ACC112 (cell line): Measurements from ENCODE around the gene CPVL.

ENCODE experiments used
- H2AFZ ChIP-seq: fragments of 200-600 bp; sonication (generic); one replicate; pipeline ENCODE4 v1.6.0; 2017; ENCODE audit warnings: antibody characterized with exemption, low read length; ENCODE audit not compliant: unreplicated experiment
- H3K27ac ChIP-seq: fragments of 200-600 bp; sonication (generic); 2 replicates; pipeline ENCODE4 v1.5.1; 2014; ENCODE audit warnings: low read depth, mild to moderate bottlenecking, antibody characterized with exemption, low read length, moderate library complexity
- H3K27me3 ChIP-seq: fragments of 200-600 bp; sonication (generic); 2 replicates; pipeline ENCODE4 v1.6.1; 2014; ENCODE audit warnings: mild to moderate bottlenecking, antibody characterized with exemption, low read length, moderate library complexity, mixed read lengths; ENCODE audit not compliant: insufficient read depth
- H3K36me3 ChIP-seq: fragments of 200-600 bp; sonication (generic); 2 replicates; pipeline ENCODE4 v1.6.1; 2016; ENCODE audit warnings: mild to moderate bottlenecking, antibody characterized with exemption, low read length, moderate library complexity, mixed read lengths; ENCODE audit not compliant: insufficient read depth
- H3K4me1 ChIP-seq: fragments of 200-600 bp; sonication (generic); one replicate; pipeline ENCODE4 v1.6.1; 2016; ENCODE audit warnings: low read length, mixed read lengths; ENCODE audit not compliant: insufficient read depth, unreplicated experiment, control insufficient read depth
- H3K4me3 ChIP-seq: fragments of 200-600 bp; sonication (generic); 2 replicates; pipeline ENCODE4 v1.5.1; 2014; ENCODE audit warnings: mild to moderate bottlenecking, low read depth, low read length
- H3K79me2 ChIP-seq: fragments of 200-600 bp; sonication (generic); one replicate; pipeline ENCODE4 v1.6.0; 2016; ENCODE audit warnings: low read length; ENCODE audit not compliant: control insufficient read depth, unreplicated experiment, insufficient read depth

Gene CPVL

DNA sequence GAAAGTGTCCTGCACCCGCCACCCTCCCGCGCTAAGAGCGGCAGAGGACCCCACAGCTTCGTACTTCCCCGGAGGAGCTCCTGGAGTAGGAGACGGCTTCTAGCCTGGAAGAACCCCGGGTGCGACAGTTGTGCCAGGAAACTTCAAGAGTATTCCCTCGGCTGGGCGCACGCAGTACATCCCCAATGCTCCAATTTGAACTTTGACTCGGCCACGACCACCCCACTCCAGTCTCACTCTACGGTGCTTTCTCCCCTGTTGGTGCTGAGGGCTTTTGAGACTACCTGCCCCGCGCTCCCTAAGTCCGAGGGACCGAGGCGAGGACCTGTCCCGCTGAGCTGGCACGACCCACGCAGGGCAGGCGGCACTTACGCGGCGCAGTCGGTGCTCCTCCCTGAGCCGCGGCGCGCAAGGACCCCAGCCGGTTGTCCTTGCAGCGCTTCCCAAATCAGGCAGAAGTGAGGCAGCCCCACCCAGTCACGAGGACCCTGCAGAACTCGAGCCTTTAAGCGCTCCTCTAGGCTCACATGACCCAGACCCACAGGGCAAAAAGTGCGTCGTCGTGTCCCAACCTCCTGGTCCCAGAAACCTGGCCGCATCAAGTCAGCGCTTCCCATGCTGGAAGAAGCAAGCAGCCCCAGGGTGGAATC lies at the start of gene CPVL:
TSS of gene CPVL (minus strand) at position 481 of the 650 bp plus-strand sequence. CDS start 25,476 bp downstream, outside the sequence.
- peaks cover 28% of the 10 kb centered on the region for H3K27me3 ChIP-seq

DNA sequence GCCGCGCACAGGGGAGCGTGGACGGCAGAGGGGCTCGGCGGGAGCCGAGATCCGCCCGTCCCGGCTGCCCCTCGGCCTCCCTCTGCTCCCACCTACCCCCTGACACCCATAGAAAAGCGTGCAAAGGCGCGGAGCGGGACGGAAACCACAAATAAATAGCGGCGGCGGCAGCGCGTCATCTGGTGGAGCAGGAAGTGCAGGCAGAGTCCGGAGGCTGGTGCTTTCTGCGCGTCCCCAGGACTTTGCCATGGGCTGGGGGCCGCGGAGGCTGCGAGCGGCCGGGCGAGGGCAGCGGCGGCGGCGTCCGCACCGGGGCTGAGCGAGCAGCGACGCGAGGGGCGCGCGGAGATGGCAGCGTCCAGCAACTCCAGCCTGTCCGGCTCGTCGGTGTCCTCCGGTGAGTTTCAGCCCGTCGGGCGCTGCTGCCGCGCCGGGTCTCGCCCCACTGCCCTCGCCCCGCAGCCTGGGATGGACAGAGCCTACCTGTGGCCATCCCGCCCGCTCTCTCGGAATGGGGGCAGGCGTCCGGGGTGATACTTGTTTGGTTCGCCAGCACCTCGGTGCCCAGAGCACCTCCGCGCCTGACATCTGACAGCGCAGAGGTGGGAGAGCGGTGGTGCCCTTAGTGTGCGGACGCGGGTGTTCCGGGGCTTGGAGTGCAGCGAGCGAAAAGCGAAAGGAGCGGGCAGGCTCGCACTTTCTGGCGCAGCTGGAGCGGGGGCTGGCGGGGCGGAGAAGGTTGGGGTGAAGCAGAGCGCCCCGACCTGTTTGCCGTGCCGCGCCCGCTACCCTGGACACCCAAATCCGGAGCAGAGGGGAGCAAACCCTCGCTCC lies 48.5 kb upstream of the CPVL start, which contains the start of gene CHN2:
TSS of gene CHN2 (plus strand) at position 182 of the 834 bp plus-strand sequence.
- Histone ChIP-seq H3K4me3 (peak within 1 kb of the TSS; percentile 89), H3K27ac (no peak within 1 kb of the TSS), H3K27me3 (peaks cover 40% of the 10 kb centered on the region), H3K79me2 (no peaks in the 10 kb centered on the region), H3K4me1 (no peaks in the 10 kb centered on the region), H3K36me3 (no peaks in the 10 kb centered on the region), H2AFZ (peak within 1 kb of the TSS; percentile 76)

More for the DNA sequence above, at the start of gene CPVL:
- Histone ChIP-seq H3K4me1 (peaks cover 8% of the 10 kb centered on the region), H3K79me2 (no peaks in the 10 kb centered on the region), H3K36me3 (no peaks in the 10 kb centered on the region), H2AFZ (peak within 1 kb of the TSS; percentile 62), H3K27ac (no peak within 1 kb of the TSS), H3K4me3 (peak within 1 kb of the TSS; percentile 80)

DNA sequence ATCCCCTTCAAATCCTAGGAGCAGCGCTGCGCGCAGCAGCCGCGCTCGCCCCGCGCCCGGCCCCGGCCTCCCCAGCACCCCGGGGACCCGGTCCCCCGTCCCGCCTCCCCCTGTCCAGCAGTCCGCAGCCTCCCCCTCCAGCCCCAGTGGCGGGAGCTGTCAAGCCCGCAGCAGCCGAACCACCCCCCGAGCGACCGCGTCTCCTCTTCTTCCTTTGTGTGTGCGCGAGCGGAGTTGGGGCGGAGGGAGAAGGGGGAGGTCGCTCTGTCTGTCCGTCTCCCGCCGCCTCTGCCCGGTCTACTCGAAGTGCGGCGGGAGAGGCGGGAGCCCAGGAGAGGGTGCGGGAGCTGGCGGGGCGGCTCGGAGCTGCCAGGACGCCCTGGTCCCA lies 47.9 kb upstream of the CPVL start:
- H3K27ac ChIP-seq, result no peak overlapping the region
- peak overlapping the region; percentile 89 for H3K4me3 ChIP-seq
- no peaks in the 10 kb centered on the region for H3K4me1 ChIP-seq
- H2AFZ ChIP-seq, result peak overlapping the region; percentile 76
- peaks cover 40% of the 10 kb centered on the region for H3K27me3 ChIP-seq
- no peaks in the 10 kb centered on the region for H3K79me2 ChIP-seq
- H3K36me3 ChIP-seq, result no peaks in the 10 kb centered on the region

DNA sequence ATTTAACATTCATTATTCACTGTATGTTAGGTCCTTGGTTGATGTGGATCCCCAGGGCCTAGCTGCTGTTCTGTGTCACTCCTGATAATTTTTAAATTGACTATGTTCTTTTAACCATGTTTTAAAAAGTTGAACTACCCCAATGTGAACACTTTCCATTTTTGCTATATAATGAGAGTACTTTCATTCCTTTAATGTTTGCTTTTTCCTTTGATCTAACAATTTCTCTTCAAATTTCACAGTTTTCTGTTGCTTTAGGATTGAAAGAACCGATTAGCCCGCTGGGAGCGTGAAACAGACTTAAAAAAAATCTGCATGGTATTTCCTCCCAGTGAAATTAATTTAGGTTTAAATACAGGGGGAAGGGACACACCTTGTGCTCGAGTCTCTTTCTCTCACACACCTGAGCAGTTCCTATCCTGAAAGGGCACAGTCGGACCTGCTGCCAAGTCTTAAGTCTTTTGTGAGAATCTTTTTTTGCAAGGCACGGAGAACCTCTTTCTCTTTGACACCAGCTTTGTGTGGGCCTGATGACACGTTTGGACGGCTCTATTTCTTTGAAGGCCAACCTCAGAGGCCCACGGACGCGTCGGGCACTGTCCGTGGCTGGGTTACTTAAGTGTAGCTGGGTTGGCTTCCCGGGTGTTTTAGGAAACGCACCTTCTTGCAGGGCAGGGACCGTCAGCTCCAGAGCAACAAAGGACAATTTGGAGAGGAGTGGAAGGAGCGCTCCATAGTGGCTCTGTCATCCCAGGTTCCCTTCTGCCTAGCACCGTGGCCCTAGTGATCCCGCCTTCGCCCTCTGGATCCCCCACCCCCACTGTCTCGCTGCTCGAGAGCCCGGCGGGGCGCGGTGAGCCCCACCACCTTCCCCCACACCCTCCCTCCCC lies 47.2 kb upstream of the CPVL start:
- no peak overlapping the region for H3K27ac ChIP-seq
- no peaks in the 10 kb centered on the region for H3K36me3 ChIP-seq
- no peaks in the 10 kb centered on the region for H3K4me1 ChIP-seq
- H3K4me3 ChIP-seq, result peak overlapping the region; percentile 89; the same call in 1 of the 2 replicates
- H2AFZ ChIP-seq, result no peak overlapping the region
- H3K27me3 ChIP-seq, result peaks cover 40% of the 10 kb centered on the region
- H3K79me2 ChIP-seq, result no peaks in the 10 kb centered on the region

GRCh38 chr7:29192811-29193210 lies 46.5 kb upstream of the CPVL start:
- Histone ChIP-seq H3K36me3 (no peaks in the 10 kb centered on the region), H3K79me2 (no peaks in the 10 kb centered on the region), H3K27ac (no peak overlapping the region), H3K4me3 (no peak overlapping the region), H2AFZ (no peak overlapping the region), H3K27me3 (peaks cover 40% of the 10 kb centered on the region), H3K4me1 (no peaks in the 10 kb centered on the region)

DNA sequence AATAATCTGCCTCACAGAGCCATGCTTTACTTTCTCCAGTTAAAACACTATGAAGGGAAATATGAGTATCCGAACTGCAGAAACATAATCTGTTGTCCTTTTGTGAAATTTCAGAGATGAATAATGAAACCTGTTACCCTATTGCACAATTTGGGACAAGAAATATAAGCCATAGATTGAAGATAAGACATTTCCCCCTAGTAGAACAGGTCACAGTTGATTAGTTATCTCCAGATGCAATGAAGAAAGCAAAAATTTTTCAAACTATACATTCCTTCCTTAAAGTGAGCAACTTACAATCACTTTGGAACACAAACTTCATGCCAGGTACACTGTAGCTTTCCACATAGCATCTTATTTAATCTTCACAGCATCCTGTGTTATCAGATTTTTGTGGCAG lies 46.0 kb upstream of the CPVL start:
- Histone ChIP-seq H3K27me3 (peaks cover 40% of the 10 kb centered on the region), H3K79me2 (no peaks in the 10 kb centered on the region), H3K4me3 (no peak overlapping the region), H3K4me1 (no peaks in the 10 kb centered on the region), H3K36me3 (no peaks in the 10 kb centered on the region), H2AFZ (no peak overlapping the region), H3K27ac (no peak overlapping the region)

DNA sequence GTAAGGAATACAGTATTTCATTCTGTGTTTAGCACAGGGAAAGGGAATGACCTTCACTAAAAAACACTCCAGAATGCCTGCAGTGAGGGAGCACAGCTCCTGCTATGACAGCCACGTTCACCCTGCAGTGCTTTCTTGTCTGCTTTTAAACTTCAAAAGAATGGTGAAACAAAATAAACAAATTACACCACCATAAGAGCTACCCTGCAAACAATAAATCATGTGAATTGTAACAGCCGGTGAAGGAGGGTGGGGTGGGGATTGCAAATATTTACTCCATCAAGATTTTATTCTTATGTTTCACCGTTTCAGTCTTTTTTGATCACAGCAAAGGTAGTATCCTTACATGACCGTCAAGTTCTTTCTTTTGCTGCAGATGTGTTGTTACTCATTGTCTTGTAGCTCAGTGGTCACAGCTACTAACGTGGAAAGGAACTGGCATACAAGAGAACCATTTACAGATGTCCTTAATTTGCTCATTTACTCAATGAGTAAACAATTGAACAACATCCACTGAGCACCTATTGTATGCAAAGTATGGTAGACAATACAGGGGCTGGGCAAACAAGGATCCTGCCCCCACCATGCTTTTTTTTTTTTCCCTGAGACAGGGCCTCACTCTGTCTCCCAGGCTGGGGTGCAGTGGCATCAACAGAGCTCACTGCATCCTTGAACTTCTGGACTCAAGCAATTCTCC lies 44.2 kb upstream of the CPVL start:
- peaks cover 24% of the 10 kb centered on the region for H3K27me3 ChIP-seq
- no peaks in the 10 kb centered on the region for H3K79me2 ChIP-seq
- H3K4me3 ChIP-seq, result no peak overlapping the region
- no peaks in the 10 kb centered on the region for H3K4me1 ChIP-seq
- no peak overlapping the region for H3K27ac ChIP-seq
- no peak overlapping the region for H2AFZ ChIP-seq
- no peaks in the 10 kb centered on the region for H3K36me3 ChIP-seq

DNA sequence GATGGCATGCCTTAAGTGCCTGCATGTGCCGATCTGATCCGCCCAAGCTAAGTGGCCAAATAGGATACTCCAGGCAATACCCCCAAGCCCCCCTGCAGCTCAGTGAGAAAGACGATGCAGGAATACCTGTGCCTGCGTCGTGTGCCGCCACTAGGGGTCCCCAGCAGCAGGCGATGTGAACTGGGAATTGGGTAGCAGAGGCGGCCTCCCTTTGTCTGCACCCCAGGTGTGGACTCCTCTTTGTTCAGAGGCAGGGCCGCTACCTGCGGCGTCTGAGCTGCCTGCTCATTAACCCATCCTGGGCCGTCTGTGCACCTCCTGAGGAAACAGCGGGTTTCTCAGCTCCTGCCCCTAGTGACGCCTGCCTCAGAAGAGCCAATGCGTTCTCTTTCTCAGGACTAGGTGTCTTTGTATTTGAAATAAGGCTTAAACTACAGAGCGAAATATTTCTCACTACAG lies 43.4 kb upstream of the CPVL start:
- H2AFZ ChIP-seq, result no peak overlapping the region
- H3K36me3 ChIP-seq, result no peaks in the 10 kb centered on the region
- no peaks in the 10 kb centered on the region for H3K4me1 ChIP-seq
- H3K27ac ChIP-seq, result no peak overlapping the region
- no peaks in the 10 kb centered on the region for H3K79me2 ChIP-seq
- H3K27me3 ChIP-seq, result peaks cover 24% of the 10 kb centered on the region
- peak overlapping the region; percentile 43; the same call in 1 of the 2 replicates for H3K4me3 ChIP-seq

DNA sequence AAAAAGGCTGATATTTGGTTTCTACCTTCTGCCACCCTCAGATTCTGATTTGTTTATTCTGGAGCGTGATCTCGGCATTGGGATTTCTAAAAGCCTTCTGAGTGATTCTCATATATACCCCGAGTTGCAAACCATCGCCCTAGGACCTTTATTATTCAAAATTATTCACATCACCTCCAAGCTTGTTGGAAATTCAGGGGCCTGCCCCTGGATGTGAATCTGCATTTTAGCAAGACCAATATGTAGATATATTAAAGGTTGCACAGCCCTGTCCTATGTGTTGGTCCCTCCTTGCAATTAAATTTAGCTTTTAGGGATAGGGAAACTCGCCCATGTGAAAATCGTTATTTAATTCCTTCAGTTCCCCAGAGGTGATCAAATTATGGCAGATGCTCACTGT lies 39.3 kb upstream of the CPVL start:
- Histone ChIP-seq H2AFZ (no peak overlapping the region), H3K27ac (no peak overlapping the region), H3K4me1 (no peaks in the 10 kb centered on the region), H3K36me3 (no peaks in the 10 kb centered on the region), H3K4me3 (no peak overlapping the region), H3K79me2 (no peaks in the 10 kb centered on the region), H3K27me3 (no peaks in the 10 kb centered on the region; the same call in 1 of the 2 replicates)

DNA sequence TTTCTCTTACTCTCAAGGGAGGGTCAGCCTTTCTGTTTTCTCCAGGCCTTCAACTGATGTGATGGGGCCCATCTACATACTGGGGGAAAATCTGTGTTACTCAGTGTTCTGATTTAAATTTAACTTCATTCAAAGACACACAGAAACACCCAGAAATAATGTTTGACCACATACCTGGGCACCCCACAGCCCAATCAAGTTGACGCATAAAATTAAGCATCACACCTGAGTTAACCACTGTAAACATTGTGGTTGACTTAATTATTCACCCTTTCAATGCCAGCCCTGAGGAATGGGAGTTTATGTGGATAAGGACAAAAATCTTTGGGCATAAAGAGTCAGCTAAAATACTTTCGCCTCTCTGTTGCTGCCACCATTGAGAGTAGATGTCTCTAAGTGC lies 38.3 kb upstream of the CPVL start:
- Histone ChIP-seq H3K79me2 (no peaks in the 10 kb centered on the region), H3K4me1 (no peaks in the 10 kb centered on the region), H3K36me3 (no peaks in the 10 kb centered on the region), H3K27me3 (no peaks in the 10 kb centered on the region; the same call in 1 of the 2 replicates), H2AFZ (no peak overlapping the region), H3K4me3 (no peak overlapping the region), H3K27ac (no peak overlapping the region)
